OCI-LY3 (cell line): ENCODE data around the gene OR51V1.

Experiments
- H2AFZ ChIP-seq: fragments of 200-600, 300-600 bp; shearing (Covaris generic); 2 replicates; pipeline ENCODE4 v1.6.0; 2014; ENCODE audit warnings: antibody characterized with exemption, low read depth, low read length
- H3K27ac ChIP-seq: fragments of 200-600, 300-600 bp; sonication (generic); 2 replicates; pipeline ENCODE4 v1.5.1; 2014; ENCODE audit warnings: mild to moderate bottlenecking, low read length, moderate library complexity, mixed read lengths
- H3K27me3 ChIP-seq: fragments of 200-600, 300-600 bp; sonication (generic); 2 replicates; pipeline ENCODE4 v1.6.1; 2014; ENCODE audit warnings: low read depth, low read length, mixed read lengths
- H3K36me3 ChIP-seq: fragments of 200-600, 300-600 bp; sonication (generic); replicated peaks from 2 replicates; pipeline ENCODE3; 2014; ENCODE audit warnings: low read depth, low read length, mixed read lengths
- H3K4me1 ChIP-seq: fragments of 300-600, 200-600 bp; sonication (generic); 2 replicates; pipeline ENCODE4 v1.6.1; 2014; ENCODE audit warnings: low read length, mixed read lengths
- H3K4me2 ChIP-seq: fragments of 200-600, 300-600 bp; sonication (generic); 2 replicates; pipeline ENCODE4 v1.6.1; 2014; ENCODE audit warnings: low read length, mixed read lengths
- H3K4me3 ChIP-seq: fragments of 300-600, 200-600 bp; sonication (generic); 2 replicates; pipeline ENCODE4 v1.5.1; 2014; ENCODE audit warnings: antibody characterized with exemption, mild to moderate bottlenecking, low read length, moderate library complexity
- H3K79me2 ChIP-seq: fragments of 300-600, 200-600 bp; shearing (Covaris generic); 2 replicates; pipeline ENCODE4 v1.6.1; 2014; ENCODE audit warnings: mild to moderate bottlenecking, low read length, mixed read lengths
- H3K9ac ChIP-seq: fragments of 300-600, 200-600 bp; shearing (Covaris generic); 2 replicates; pipeline ENCODE4 v1.6.0; 2014; ENCODE audit warnings: mild to moderate bottlenecking, low read length, moderate library complexity
- H3K9me3 ChIP-seq: fragments of 200-600, 300-600 bp; shearing (Covaris generic); 2 replicates; pipeline ENCODE4 v1.6.1; 2014; ENCODE audit warnings: low read length, mixed read lengths; ENCODE audit not compliant: insufficient read depth
- H4K20me1 ChIP-seq: fragments of 200-600, 300-600 bp; sonication (generic); 2 replicates; pipeline ENCODE4 v1.6.1; 2016; ENCODE audit warnings: low read length, mixed read lengths; ENCODE audit not compliant: insufficient read depth
- EZH2phosphoT487 ChIP-seq: fragments of 200-600 bp; shearing (Covaris generic); IDR thresholded peaks from 2 replicates; pipeline ENCODE4 v1.6.1; 2018; ENCODE audit warnings: antibody characterized with exemption, mixed run types, low read depth
- TF ChIP-seq, protein P1 (sequence below): fragments of 200-600, 300-600 bp; sonication (generic); IDR thresholded peaks from 2 replicates; pipeline ENCODE4 v1.5.1; 2014; ENCODE audit warnings: antibody characterized with exemption, low read length, low read depth

The OR51V1 gene

DNA sequence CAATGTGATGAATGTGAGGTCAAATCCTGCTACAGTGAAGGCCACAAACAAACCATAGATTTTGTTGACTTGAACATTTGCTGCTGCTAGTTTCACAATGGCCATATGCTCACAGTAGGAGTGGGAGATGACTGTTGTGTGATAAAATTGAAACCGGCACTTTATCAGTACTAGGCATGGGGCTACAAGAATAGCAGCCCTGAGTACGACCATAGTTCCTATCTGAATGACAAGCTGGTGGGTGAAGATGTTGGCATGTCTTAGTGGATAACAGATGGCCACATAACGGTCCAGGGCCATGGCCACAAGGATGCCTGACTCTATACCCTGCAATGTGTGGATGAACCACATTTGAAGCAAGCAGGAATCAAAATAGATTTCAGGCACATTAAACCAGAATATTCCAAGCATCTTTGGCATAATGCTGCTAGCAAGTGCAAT is 48.7 kb downstream of the OR51V1 start:
- Histone ChIP-seq H3K4me1 (no peaks in the 10 kb centered on the region), H2AFZ (no peak overlapping the region), H3K27me3 (peaks cover 4% of the 10 kb centered on the region; the same call in 1 of the 2 replicates), H3K36me3 (no peaks in the 10 kb centered on the region), H4K20me1 (no peaks in the 10 kb centered on the region), H3K4me2 (no peak overlapping the region), H3K9ac (no peak overlapping the region), H3K27ac (no peak overlapping the region), H3K9me3 (no peaks in the 10 kb centered on the region), H3K4me3 (no peak overlapping the region), H3K79me2 (no peaks in the 10 kb centered on the region)
- TF ChIP-seq, protein P1, sequence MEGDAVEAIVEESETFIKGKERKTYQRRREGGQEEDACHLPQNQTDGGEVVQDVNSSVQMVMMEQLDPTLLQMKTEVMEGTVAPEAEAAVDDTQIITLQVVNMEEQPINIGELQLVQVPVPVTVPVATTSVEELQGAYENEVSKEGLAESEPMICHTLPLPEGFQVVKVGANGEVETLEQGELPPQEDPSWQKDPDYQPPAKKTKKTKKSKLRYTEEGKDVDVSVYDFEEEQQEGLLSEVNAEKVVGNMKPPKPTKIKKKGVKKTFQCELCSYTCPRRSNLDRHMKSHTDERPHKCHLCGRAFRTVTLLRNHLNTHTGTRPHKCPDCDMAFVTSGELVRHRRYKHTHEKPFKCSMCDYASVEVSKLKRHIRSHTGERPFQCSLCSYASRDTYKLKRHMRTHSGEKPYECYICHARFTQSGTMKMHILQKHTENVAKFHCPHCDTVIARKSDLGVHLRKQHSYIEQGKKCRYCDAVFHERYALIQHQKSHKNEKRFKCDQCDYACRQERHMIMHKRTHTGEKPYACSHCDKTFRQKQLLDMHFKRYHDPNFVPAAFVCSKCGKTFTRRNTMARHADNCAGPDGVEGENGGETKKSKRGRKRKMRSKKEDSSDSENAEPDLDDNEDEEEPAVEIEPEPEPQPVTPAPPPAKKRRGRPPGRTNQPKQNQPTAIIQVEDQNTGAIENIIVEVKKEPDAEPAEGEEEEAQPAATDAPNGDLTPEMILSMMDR = no peak
- no peak for TF ChIP-seq EZH2phosphoT487
